AG09319 (cell line): Measurements from ENCODE around the gene PCNX2.
"Not testable (repeated sequence)": the region's sequence is repeated elsewhere in the genome, so short reads cannot be mapped to it uniquely, and the experiment has no call there.

Source experiments
- DNase-seq: peaks from one replicate; pipeline ENCODE4 v3.0.0-alpha.2; 2010; ENCODE audit warnings: low read depth; ENCODE audit errors: extremely low read depth
- CTCF ChIP-seq: IDR thresholded peaks from 2 replicates; pipeline ENCODE4 v1.5.1; 2011; ENCODE audit warnings: low read depth, mild to moderate bottlenecking, inconsistent platforms, low read length, moderate library complexity

The PCNX2 gene

GRCh38 chr1:233081735-233082134 lies 213.8 kb downstream of the PCNX2 start:
- no peak for DNase-seq
- TF ChIP-seq CTCF: no peak

- DNase-seq: not testable (repeated sequence)
These were observed 214.7 kb downstream of the PCNX2 start for GRCh38 chr1:233080827-233081226.

- no peak for TF ChIP-seq CTCF
- no peak for DNase-seq
These were observed 215.2 kb downstream of the PCNX2 start for GRCh38 chr1:233080286-233080685.

GRCh38 chr1:233079574-233079973 lies 216.0 kb downstream of the PCNX2 start:
- no peak for DNase-seq
- TF ChIP-seq CTCF: no peak

GRCh38 chr1:233078396-233078795 lies 217.1 kb downstream of the PCNX2 start:
- TF ChIP-seq CTCF: no peak

GRCh38 chr1:233075915-233076295 lies 219.6 kb downstream of the PCNX2 start:
- DNase-seq: no peak
- TF ChIP-seq CTCF: no peak

More at GRCh38 chr1:233078396-233078795, 217.1 kb downstream of the PCNX2 start:
- no peak for DNase-seq

- TF ChIP-seq CTCF: no peak
- no peak for DNase-seq
These were observed 229.4 kb downstream of the PCNX2 start for GRCh38 chr1:233066087-233066486.

- no peak for DNase-seq
- TF ChIP-seq CTCF: no peak
These were observed 229.8 kb downstream of the PCNX2 start for GRCh38 chr1:233065685-233066084.
